Prostate gland (tissue), 2 donors: ENCODE data around the gene P2RY12.

Experiments used
- POLR2AphosphoS5 ChIP-seq: sonication (generic); formaldehyde crosslinking; IDR thresholded peaks from one replicate; pipeline ENCODE4 v1.6.1; 2017; ENCODE audit warnings: antibody characterized with exemption
- TF ChIP-seq, protein P1 (sequence below), 4 experiments: fragments of 200-600 bp in 2 of 4; fragments of 450-650 bp in 2 of 4; sonication (generic) in 2 of 4; IDR thresholded peaks; 1 replicate in 3 of 4; 2 replicates in 1 of 4; pipeline ENCODE4 v1.5.1; 2016 to 2019; ENCODE audit warnings: antibody characterized with exemption in 4 of 4, mild to moderate bottlenecking in 2 of 4, moderate library complexity in 2 of 4

DNA sequence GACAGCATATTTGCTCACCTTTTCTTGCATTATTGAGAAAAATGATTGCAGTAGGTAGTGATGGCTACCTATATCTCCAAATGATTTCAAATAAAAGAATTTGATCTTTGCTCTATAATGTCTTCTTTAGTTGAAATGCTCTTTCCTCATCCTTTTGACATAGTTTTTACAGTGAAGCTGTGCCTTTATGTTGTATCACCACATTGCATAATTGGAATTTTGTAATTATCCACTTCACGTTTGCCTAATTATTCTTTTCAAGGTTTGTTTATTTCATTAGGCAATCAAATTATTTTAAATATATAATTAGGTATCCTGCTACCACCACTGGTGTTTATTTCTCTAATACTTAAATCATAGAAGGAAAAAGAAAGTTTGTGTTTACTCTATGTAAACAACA, 33.9 kb downstream of the P2RY12 start:
- TF ChIP-seq, protein P1, sequence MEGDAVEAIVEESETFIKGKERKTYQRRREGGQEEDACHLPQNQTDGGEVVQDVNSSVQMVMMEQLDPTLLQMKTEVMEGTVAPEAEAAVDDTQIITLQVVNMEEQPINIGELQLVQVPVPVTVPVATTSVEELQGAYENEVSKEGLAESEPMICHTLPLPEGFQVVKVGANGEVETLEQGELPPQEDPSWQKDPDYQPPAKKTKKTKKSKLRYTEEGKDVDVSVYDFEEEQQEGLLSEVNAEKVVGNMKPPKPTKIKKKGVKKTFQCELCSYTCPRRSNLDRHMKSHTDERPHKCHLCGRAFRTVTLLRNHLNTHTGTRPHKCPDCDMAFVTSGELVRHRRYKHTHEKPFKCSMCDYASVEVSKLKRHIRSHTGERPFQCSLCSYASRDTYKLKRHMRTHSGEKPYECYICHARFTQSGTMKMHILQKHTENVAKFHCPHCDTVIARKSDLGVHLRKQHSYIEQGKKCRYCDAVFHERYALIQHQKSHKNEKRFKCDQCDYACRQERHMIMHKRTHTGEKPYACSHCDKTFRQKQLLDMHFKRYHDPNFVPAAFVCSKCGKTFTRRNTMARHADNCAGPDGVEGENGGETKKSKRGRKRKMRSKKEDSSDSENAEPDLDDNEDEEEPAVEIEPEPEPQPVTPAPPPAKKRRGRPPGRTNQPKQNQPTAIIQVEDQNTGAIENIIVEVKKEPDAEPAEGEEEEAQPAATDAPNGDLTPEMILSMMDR (IDR thresholded peaks at IDR 0.05), result no peak
- TF ChIP-seq POLR2AphosphoS5, result no peak
